OCI-LY7 (cell line): Measurements from ENCODE around the gene C1QA. TPM values are rescaled to one million over a fixed set of nuclear protein-coding genes. Genes with fewer than 3 reads are reported as not detected.

Experiments used
- BruUV-seq: library from RNA; stranded (reverse); fragments of 400-500 nt; replicated peaks from 2 replicates; lab custom pipeline; 2021; lab: Mats Ljungman, UMichigan
- CTCF ChIA-PET: fragments of 300-600 bp; sonication (Branson Sonifier 250); formaldehyde crosslinking; loops from one replicate; lab custom pipeline; 2022; ENCODE audit warnings: antibody characterized with exemption; ENCODE audit not compliant: unreplicated experiment; lab: Charles Lee
- POLR2A ChIA-PET: fragments of 300-600 bp; sonication (Branson Sonifier 250); formaldehyde crosslinking; loops from one replicate; lab custom pipeline; 2022; ENCODE audit warnings: antibody characterized with exemption; lab: Charles Lee
- DNase-seq: peaks from one replicate; pipeline ENCODE4 v3.0.0-alpha.2; 2015; ENCODE audit warnings: low spot score
- H2AFZ ChIP-seq: fragments of 200-600 bp; sonication (generic), shearing (Covaris generic); 2 replicates; pipeline ENCODE4 v1.6.1; 2014; ENCODE audit warnings: mild to moderate bottlenecking, antibody characterized with exemption, low read length, moderate library complexity
- H3K27ac ChIP-seq: fragments of 200-600 bp; sonication (generic); 2 replicates; pipeline ENCODE4 v1.5.1; 2014; ENCODE audit warnings: mixed run types, low read depth, mild to moderate bottlenecking, moderate library complexity, low read length, inconsistent platforms; ENCODE audit not compliant: poor library complexity, severe bottlenecking
- H3K36me3 ChIP-seq: fragments of 200-600 bp; sonication (generic); 2 replicates; pipeline ENCODE4 v1.6.1; 2014; ENCODE audit warnings: mild to moderate bottlenecking, antibody characterized with exemption, low read length, moderate library complexity, mixed read lengths; ENCODE audit not compliant: insufficient read depth
- H3K4me1 ChIP-seq: fragments of 200-600 bp; sonication (generic); 2 replicates; pipeline ENCODE4 v1.5.1; 2014; ENCODE audit warnings: mild to moderate bottlenecking, low read length; ENCODE audit not compliant: insufficient read depth, poor library complexity, severe bottlenecking
- H3K4me2 ChIP-seq: fragments of 200-600 bp; sonication (generic); 2 replicates; pipeline ENCODE4 v1.6.1; 2014; ENCODE audit warnings: mild to moderate bottlenecking, low read length
- H3K4me3 ChIP-seq: fragments of 200-600 bp; sonication (generic); 2 replicates; pipeline ENCODE4 v1.5.1; 2014; ENCODE audit warnings: mild to moderate bottlenecking, low read depth, low read length; ENCODE audit not compliant: poor library complexity, severe bottlenecking
- H3K79me2 ChIP-seq: fragments of 200-600 bp; sonication (generic); 2 replicates; pipeline ENCODE4 v1.6.1; 2016; ENCODE audit warnings: low read depth, mild to moderate bottlenecking, low read length, moderate library complexity, mixed read lengths; ENCODE audit not compliant: insufficient read depth
- H3K9me2 ChIP-seq: fragments of 200-600 bp; sonication (generic); 2 replicates; pipeline ENCODE4 v1.6.1; 2016; ENCODE audit warnings: mild to moderate bottlenecking, low read length, mixed read lengths; ENCODE audit not compliant: insufficient read depth
- H3K9me3 ChIP-seq: fragments of 200-600 bp; sonication (generic); 2 replicates; pipeline ENCODE4 v1.6.1; 2014; ENCODE audit warnings: mild to moderate bottlenecking, mixed run types, low read length, mixed read lengths
- H4K20me1 ChIP-seq: fragments of 200-600 bp; sonication (generic); 2 replicates; pipeline ENCODE4 v1.6.1; 2014; ENCODE audit warnings: mild to moderate bottlenecking, antibody characterized with exemption, low read length, moderate library complexity, mixed read lengths; ENCODE audit not compliant: insufficient read depth
- EZH2phosphoT487 ChIP-seq: fragments of 200-600 bp; sonication (generic); IDR thresholded peaks from 2 replicates; pipeline ENCODE4 v1.6.1; 2018; ENCODE audit warnings: low read depth, borderline replicate concordance, mild to moderate bottlenecking, mixed run types, antibody characterized with exemption, low read length, moderate library complexity, mixed read lengths
- intact Hi-C: fragments of 100-400 bp; cut with micrococcal nuclease; formaldehyde crosslinking; loops from one replicate; pipeline ENCODE4 v1.10.0; 2022; ENCODE audit not compliant: unreplicated experiment
- microRNA-seq: library from miRNA; unstranded; fragments of <30 nt; microRNA quantifications from one replicate; pipeline ENCODE4 v1.2.0, GENCODE V29; 2022; ENCODE audit warnings: borderline replicate concordance
- small RNA-seq: library from RNA; depleted of rRNA; stranded (forward); fragments of <200 nt; gene quantifications from one replicate; pipeline ENCODE3, GENCODE V24; 2014
- total RNA-seq, 2 experiments: library from RNA; depleted of rRNA in 1 of 2; stranded (reverse); fragments of >200 nt in 1 of 2; shearing (Covaris generic) in 1 of 2; gene quantifications; 2 replicates each; pipeline ENCODE4 v1.2.3, GENCODE V29; 2014 to 2022
- TF ChIP-seq, protein P1 (sequence below): fragments of 200-600 bp; sonication (generic); conservative IDR thresholded peaks from 2 replicates; pipeline ENCODE4 v1.5.1; 2014; ENCODE audit warnings: mild to moderate bottlenecking, antibody characterized with exemption, low read length, moderate library complexity, mixed read lengths

Gene C1QA
- total RNA-seq, 2 experiments from 2014 or later: not detected

DNA sequence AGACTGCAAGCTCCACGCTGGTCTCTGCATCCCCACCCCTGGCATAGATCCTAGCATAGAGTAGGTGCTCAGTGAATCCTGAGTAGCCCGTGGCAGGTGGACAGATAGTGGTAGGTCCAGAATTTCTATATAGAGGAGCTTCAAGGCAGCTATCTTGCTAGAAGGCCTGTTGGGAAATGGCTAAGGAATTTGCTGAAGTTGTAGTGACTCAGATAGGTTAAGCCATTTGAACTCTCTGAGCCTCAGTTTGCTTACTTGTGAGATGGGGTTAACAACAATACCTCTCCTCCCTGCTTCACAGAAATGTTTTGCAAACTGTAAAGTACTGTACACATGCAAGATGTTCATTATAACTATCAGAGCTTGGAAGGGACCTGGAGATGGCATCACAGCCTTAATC is 50.8 kb downstream of the C1QA start:
- ChIA-PET POLR2A (interaction anchor here (0.5 kb wide), 1 partner anchor 250 kb away, joined by 3 read pairs; no protein-coding TSS in a partner anchor), CTCF (no interaction called here)
- Histone ChIP-seq H3K4me1 (no peaks in the 10 kb centered on the region), H3K79me2 (no peaks in the 10 kb centered on the region), H3K9me2 (no peaks in the 10 kb centered on the region), H2AFZ (no peak overlapping the region), H4K20me1 (no peaks in the 10 kb centered on the region), H3K27ac (no peak overlapping the region), H3K9me3 (no peaks in the 10 kb centered on the region), H3K4me2 (no peak overlapping the region), H3K36me3 (no peaks in the 10 kb centered on the region), H3K4me3 (no peak overlapping the region)
- TF ChIP-seq, protein P1, sequence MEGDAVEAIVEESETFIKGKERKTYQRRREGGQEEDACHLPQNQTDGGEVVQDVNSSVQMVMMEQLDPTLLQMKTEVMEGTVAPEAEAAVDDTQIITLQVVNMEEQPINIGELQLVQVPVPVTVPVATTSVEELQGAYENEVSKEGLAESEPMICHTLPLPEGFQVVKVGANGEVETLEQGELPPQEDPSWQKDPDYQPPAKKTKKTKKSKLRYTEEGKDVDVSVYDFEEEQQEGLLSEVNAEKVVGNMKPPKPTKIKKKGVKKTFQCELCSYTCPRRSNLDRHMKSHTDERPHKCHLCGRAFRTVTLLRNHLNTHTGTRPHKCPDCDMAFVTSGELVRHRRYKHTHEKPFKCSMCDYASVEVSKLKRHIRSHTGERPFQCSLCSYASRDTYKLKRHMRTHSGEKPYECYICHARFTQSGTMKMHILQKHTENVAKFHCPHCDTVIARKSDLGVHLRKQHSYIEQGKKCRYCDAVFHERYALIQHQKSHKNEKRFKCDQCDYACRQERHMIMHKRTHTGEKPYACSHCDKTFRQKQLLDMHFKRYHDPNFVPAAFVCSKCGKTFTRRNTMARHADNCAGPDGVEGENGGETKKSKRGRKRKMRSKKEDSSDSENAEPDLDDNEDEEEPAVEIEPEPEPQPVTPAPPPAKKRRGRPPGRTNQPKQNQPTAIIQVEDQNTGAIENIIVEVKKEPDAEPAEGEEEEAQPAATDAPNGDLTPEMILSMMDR: no peak
- TF ChIP-seq EZH2phosphoT487: no peak
- no peak for DNase-seq
- intact Hi-C loops: no loop called here
- BruUV-seq: no TSS peak

DNA sequence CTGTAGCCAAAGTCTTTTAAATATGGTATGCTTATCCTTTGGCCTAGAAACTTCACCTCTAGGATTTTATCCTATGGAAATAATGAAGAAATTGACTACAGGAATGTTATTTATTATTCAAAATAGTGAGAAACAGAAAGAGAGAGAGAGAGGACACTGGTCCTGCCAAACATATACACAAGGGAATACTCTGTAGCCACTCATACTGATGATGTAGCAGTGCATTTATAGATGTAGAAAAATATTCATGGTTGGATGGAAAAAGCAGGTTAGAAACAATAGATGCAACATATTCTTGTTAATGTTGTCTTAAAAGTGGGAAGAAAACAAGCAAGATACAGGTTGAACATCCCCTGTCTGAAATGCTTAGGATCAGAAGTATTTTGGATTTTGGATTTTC is 52.0 kb downstream of the C1QA start:
- no TSS peak for BruUV-seq
- no peak for TF ChIP-seq EZH2phosphoT487
- TF ChIP-seq, protein P1: no peak
- Histone ChIP-seq H3K9me3 (no peaks in the 10 kb centered on the region), H3K9me2 (no peaks in the 10 kb centered on the region), H2AFZ (no peak overlapping the region), H4K20me1 (no peaks in the 10 kb centered on the region), H3K79me2 (no peaks in the 10 kb centered on the region), H3K36me3 (no peaks in the 10 kb centered on the region), H3K27ac (no peak overlapping the region), H3K4me3 (no peak overlapping the region), H3K4me2 (no peak overlapping the region), H3K4me1 (no peaks in the 10 kb centered on the region)
- POLR2A ChIA-PET: no interaction called here
- no peak for DNase-seq
- intact Hi-C loops: no loop called here
- CTCF ChIA-PET: no interaction called here

Small RNAs within 50 kb of the gene (microRNA-seq; reads per million reads assigned to microRNA genes)
- not detected for gene MIR6127

Small RNAs within 50 kb of the gene (small RNA-seq; reads per million reads assigned to genes)
- gene MIR6127: not detected

Other genes with a start within 250 kb of the C1QA start
- 15.6 and 16.6 TPM in 2 replicates for gene ZBTB40, start 184.8 kb upstream of the C1QA start, total RNA-seq (2014; rRNA removed; shearing (Covaris generic))
- gene ZBTB40, start 184.8 kb upstream of the C1QA start, total RNA-seq (2022): 15.6 and 17.3 TPM in 2 replicates
- not detected in 2 replicates for gene EPHA8, start 73.1 kb upstream of the C1QA start, total RNA-seq (2014; rRNA removed; shearing (Covaris generic))
- not detected in 2 replicates for gene EPHA8, start 73.1 kb upstream of the C1QA start, total RNA-seq (2022)
- not detected in 2 replicates for gene C1QC, start 7.0 kb downstream of the C1QA start, total RNA-seq (2014; rRNA removed; shearing (Covaris generic))
- gene C1QC, start 7.0 kb downstream of the C1QA start, total RNA-seq (2022): not detected in 2 replicates
- gene C1QB, start 16.6 kb downstream of the C1QA start, total RNA-seq (2014; rRNA removed; shearing (Covaris generic)): not detected in 2 replicates
- not detected in 2 replicates for gene C1QB, start 16.6 kb downstream of the C1QA start, total RNA-seq (2022)
- 0.62 TPM in 1 of 2 replicates, not detected in the other for gene EPHB2, start 74.2 kb downstream of the C1QA start, total RNA-seq (2014; rRNA removed; shearing (Covaris generic))
- 0.53 and 0.59 TPM in 2 replicates for gene EPHB2, start 74.2 kb downstream of the C1QA start, total RNA-seq (2022)